KMS-11 (cell line): ENCODE measurements around the gene HPS4.

Source experiments
- H2AFZ ChIP-seq: fragments of 200-600 bp; sonication (generic); 2 replicates; pipeline ENCODE4 v1.6.1; 2016; ENCODE audit warnings: antibody characterized with exemption, mixed run types, low read depth
- H3K27ac ChIP-seq: fragments of 200-600 bp; sonication (generic); 2 replicates; pipeline ENCODE4 v1.6.1; 2016; ENCODE audit warnings: mild to moderate bottlenecking, mixed run types
- H3K27me3 ChIP-seq: fragments of 200-600 bp; sonication (generic); 2 replicates; pipeline ENCODE4 v1.6.1; 2017; ENCODE audit warnings: mild to moderate bottlenecking, low read depth, mixed run types, moderate library complexity; ENCODE audit not compliant: insufficient read depth
- H3K36me3 ChIP-seq: fragments of 200-600 bp; sonication (generic); 2 replicates; pipeline ENCODE4 v1.6.1; 2017; ENCODE audit warnings: mild to moderate bottlenecking, mixed run types; ENCODE audit not compliant: insufficient read depth
- H3K4me1 ChIP-seq: fragments of 200-600 bp; sonication (generic); 2 replicates; pipeline ENCODE4 v1.6.1; 2016; ENCODE audit warnings: mild to moderate bottlenecking, low read depth, mixed run types; ENCODE audit not compliant: poor library complexity, severe bottlenecking
- H3K4me2 ChIP-seq: fragments of 200-600 bp; sonication (generic); 2 replicates; pipeline ENCODE4 v1.7.0; 2016; ENCODE audit warnings: mild to moderate bottlenecking, mixed run types
- H3K4me3 ChIP-seq: fragments of 200-600 bp; sonication (generic); IDR thresholded peaks from 2 replicates; pipeline ENCODE4 v1.6.1; 2017; ENCODE audit warnings: low read depth, low read length, mixed read lengths; ENCODE audit not compliant: insufficient read depth
- H3K79me2 ChIP-seq: fragments of 200-600 bp; sonication (generic); 2 replicates; pipeline ENCODE4 v1.6.1; 2016; ENCODE audit warnings: low read depth, mixed run types; ENCODE audit not compliant: insufficient read depth
- H3K9ac ChIP-seq: fragments of 200-600 bp; sonication (generic); 2 replicates; pipeline ENCODE4 v1.6.1; 2016; ENCODE audit warnings: mild to moderate bottlenecking, mixed run types
- H4K20me1 ChIP-seq: fragments of 200-600 bp; sonication (generic); 2 replicates; pipeline ENCODE4 v1.6.1; 2016; ENCODE audit warnings: mild to moderate bottlenecking, mixed run types; ENCODE audit not compliant: insufficient read depth
- TF ChIP-seq, protein P1 (sequence below): fragments of 200-600 bp; sonication (generic); conservative IDR thresholded peaks from 2 replicates; pipeline ENCODE4 v1.6.1; 2017; ENCODE audit warnings: low read depth, mild to moderate bottlenecking, antibody characterized with exemption, low read length, moderate library complexity, mixed read lengths

The HPS4 gene

DNA sequence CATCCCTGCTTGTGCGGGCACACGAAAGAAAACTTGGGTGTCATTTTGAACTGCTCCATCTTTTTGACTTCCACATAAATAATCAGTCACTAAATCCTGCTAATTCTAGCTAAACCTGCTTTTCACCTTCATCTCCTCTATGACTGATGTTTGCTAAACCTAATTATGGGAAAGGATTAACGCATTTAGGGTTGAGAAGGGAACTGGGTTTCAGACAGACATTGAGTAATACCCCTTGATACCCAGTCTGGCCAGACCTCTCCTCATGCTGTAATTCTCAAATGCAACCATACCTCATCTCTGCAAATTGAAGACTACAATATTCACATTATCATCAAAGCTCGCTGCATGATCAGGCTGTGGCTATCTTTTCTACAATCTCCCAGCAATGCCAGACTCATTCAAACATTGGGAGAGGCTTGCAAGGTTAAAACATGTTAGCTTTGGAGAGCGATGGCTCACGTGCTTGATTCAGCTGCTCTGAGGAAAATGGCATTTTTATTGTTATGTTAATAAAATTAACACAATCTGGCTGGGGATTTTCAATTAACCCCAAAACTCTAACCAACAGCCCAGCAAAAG, 2.4 kb downstream of the HPS4 start:
- no peaks in the 10 kb centered on the region for H3K36me3 ChIP-seq
- no peaks in the 10 kb centered on the region for H4K20me1 ChIP-seq
- H3K4me2 ChIP-seq = no peak overlapping the region
- H3K4me1 ChIP-seq = peaks cover 35% of the 10 kb centered on the region
- no peak overlapping the region for H3K27ac ChIP-seq
- TF ChIP-seq, protein P1, sequence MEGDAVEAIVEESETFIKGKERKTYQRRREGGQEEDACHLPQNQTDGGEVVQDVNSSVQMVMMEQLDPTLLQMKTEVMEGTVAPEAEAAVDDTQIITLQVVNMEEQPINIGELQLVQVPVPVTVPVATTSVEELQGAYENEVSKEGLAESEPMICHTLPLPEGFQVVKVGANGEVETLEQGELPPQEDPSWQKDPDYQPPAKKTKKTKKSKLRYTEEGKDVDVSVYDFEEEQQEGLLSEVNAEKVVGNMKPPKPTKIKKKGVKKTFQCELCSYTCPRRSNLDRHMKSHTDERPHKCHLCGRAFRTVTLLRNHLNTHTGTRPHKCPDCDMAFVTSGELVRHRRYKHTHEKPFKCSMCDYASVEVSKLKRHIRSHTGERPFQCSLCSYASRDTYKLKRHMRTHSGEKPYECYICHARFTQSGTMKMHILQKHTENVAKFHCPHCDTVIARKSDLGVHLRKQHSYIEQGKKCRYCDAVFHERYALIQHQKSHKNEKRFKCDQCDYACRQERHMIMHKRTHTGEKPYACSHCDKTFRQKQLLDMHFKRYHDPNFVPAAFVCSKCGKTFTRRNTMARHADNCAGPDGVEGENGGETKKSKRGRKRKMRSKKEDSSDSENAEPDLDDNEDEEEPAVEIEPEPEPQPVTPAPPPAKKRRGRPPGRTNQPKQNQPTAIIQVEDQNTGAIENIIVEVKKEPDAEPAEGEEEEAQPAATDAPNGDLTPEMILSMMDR = no peak
- no peak overlapping the region for H3K9ac ChIP-seq
- peaks cover 34% of the 10 kb centered on the region; the same call in 1 of the 2 replicates for H3K79me2 ChIP-seq
- H3K4me3 ChIP-seq = no peak overlapping the region
- H2AFZ ChIP-seq = no peak overlapping the region
- H3K27me3 ChIP-seq = no peaks in the 10 kb centered on the region

DNA sequence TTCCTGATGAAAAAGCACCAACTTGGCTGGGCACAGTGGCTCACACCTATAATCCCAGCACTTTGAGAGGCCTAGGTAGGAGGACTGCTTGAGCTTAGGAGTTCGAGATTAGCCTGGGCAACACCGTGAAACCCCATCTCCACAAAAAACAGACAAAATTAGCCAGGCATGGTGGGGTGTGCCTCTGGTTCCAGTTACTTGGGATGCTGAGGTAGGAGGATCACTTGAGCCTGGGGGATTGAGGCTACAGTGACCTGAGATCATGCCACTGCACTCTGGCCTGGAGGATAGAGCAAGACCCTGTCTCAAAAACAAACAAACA, 3.0 kb downstream of the HPS4 start:
- TF ChIP-seq, protein P1 = no peak
- peaks cover 28% of the 10 kb centered on the region for H3K4me1 ChIP-seq
- H3K36me3 ChIP-seq = no peaks in the 10 kb centered on the region
- no peaks in the 10 kb centered on the region for H3K27me3 ChIP-seq
- H4K20me1 ChIP-seq = no peaks in the 10 kb centered on the region
- H3K79me2 ChIP-seq = peaks cover 28% of the 10 kb centered on the region; the same call in 1 of the 2 replicates
- H3K4me2 ChIP-seq = no peak overlapping the region
- H3K27ac ChIP-seq = no peak overlapping the region
- H3K4me3 ChIP-seq = no peak overlapping the region
- no peak overlapping the region for H3K9ac ChIP-seq
- no peak overlapping the region for H2AFZ ChIP-seq

DNA sequence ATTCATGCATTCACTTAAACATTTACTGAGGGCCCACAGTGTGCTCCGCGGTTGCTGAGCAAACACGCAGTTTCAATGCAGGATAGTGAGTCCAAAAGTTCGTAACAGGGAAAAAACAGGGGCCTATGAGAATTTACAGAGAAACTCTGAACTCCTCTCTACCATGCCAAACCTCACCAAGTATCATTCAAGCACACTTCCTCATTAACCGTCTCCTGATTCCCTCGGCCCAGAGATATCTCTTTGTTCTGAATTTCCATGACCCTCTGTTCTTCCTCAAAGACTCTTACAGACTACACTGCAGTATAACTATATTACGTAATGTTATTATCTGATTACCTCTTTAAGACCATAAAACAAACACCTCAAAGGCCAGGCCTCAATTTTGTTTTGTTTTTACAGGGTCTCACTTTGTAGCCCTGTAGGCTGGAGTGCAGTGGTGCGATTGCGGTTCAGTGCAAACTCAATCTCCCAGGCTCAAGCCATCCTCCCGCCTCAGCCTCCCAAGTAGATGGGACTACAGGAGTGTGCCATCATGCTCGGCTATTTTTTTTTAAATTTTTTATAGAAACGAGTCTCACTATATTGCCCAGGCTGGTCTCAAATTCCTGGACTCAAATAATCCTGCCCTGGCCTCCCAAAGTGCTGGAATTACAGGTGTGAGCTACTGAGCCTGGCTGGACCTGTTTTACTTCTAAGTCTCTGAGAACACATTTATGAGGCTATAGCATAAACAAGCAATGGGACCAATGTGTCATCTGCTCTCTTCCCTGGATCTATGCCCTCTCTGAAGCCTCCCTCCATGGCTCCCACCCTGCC, 3.6 kb downstream of the HPS4 start:
- no peak overlapping the region for H3K4me2 ChIP-seq
- TF ChIP-seq, protein P1 = no peak
- H3K79me2 ChIP-seq = peaks cover 22% of the 10 kb centered on the region; the same call in 1 of the 2 replicates
- H4K20me1 ChIP-seq = no peaks in the 10 kb centered on the region
- no peak overlapping the region for H3K9ac ChIP-seq
- no peaks in the 10 kb centered on the region for H3K36me3 ChIP-seq
- H2AFZ ChIP-seq = no peak overlapping the region
- H3K27me3 ChIP-seq = no peaks in the 10 kb centered on the region
- H3K4me3 ChIP-seq = no peak overlapping the region
- H3K27ac ChIP-seq = no peak overlapping the region
- peaks cover 24% of the 10 kb centered on the region for H3K4me1 ChIP-seq

DNA sequence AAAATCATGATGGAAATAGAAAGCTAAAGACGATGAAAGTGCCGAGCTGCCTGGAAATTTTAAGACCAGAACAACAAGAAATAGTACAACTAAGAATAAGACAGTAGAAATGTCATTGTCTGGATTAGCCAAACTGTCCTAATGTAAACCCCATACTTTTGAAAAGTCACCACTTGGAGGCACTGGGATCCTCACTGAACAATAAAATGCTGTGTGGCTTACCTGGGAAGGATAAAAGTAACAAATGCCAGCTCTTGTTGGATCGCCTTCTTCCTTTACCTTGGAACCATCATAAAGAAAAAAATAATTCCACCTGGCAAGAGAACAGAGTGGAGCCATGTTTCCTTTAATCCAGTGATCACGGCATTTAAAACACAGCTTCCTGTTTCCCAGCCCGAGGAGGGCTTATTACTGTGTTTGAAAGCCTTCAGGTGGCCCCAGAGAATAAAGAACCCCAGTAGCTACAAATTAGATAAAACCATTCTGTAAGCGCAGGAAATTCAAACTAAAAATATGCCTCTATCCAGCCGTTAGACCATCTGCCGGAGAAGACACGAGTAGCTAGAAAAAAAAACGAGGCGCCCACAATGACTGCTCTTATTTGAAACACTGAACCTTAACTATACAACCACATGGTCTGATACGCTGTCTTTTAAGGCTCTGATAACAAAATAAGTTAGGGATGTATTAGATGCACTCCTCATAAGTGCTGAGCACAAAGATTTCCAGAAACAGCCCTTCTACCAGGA, 4.4 kb downstream of the HPS4 start:
- Histone ChIP-seq H3K79me2 (peaks cover 16% of the 10 kb centered on the region; the same call in 1 of the 2 replicates), H3K4me2 (no peak overlapping the region), H3K9ac (no peak overlapping the region), H3K27me3 (no peaks in the 10 kb centered on the region), H3K4me3 (no peak overlapping the region), H3K4me1 (peaks cover 31% of the 10 kb centered on the region), H3K27ac (no peak overlapping the region), H2AFZ (no peak overlapping the region), H3K36me3 (no peaks in the 10 kb centered on the region), H4K20me1 (no peaks in the 10 kb centered on the region)
- TF ChIP-seq, protein P1 = no peak
